ENCODE data around the gene OR51A2. TPM values are rescaled to one million over a fixed set of nuclear protein-coding genes. Genes with fewer than 3 reads are reported as not detected.

The OR51A2 gene
- total and polyA plus RNA-seq, 2 of the 13 experiments (the other 11 are each of a cell fraction or from before 2014, with no cell fraction given): not detected

GRCh38 chr11:4921796-4922195, 33.7 kb downstream of the OR51A2 start:
- H3K9ac ChIP-seq (ENCODE audit: insufficient read depth, low read depth, low read length): no peak overlapping the region
- WGBS (ENCODE audit: low lambda C conversion rate): 0% methylated on average over 1 of the region's 1 CpG
- H3K27me3 ChIP-seq (ENCODE audit: control insufficient read depth in 1 of 2, insufficient read depth in 2 of 2, low read length in 2 of 2): peaks cover 0 to 3% of the 10 kb centered on the region in 2 experiments; a peak in 1 of 5 replicates
- ATAC-seq (no peak), FAIRE-seq (no peak), DNase-seq (ENCODE audit: low spot score) (no peak)
- H3K36me3 ChIP-seq (replicated peaks in 1 of 2; ENCODE audit: control insufficient read depth in 1 of 2, insufficient read depth in 2 of 2, low read length in 2 of 2): no peaks in the 10 kb centered on the region
- in situ Hi-C loops (cut with HindIII; ENCODE audit: extremely low pct_ligation_motif_present, low pct_unique_long_range_greater_than_20kb): no loop called here
- no peaks in the 10 kb centered on the region for H4K20me1 ChIP-seq (ENCODE audit: insufficient read depth, low read length)
- ChIA-PET CTCF (ENCODE audit: low intra/inter-chr PET ratio, low total read pairs) (no interaction called here), POLR2A (no interaction called here)
- no TSS peak for BruUV-seq (replicated peaks)
- H3K4me3 ChIP-seq (replicated peaks in 1 of 3; ENCODE audit: insufficient read depth in 1 of 3, low read depth in 2 of 3, low read length in 3 of 3): no peak overlapping the region
- no peaks in the 10 kb centered on the region for H3K9me3 ChIP-seq (ENCODE audit: low read length)
- H3K4me2 ChIP-seq (ENCODE audit: low read depth, low read length): no peak overlapping the region
- no peaks in the 10 kb centered on the region for H3K79me2 ChIP-seq (ENCODE audit: insufficient read depth, low read length)
- no peak overlapping the region for H3K27ac ChIP-seq (ENCODE audit: extremely low read length, insufficient read depth, low read length)
- H3K4me1 ChIP-seq (ENCODE audit: insufficient read depth, low read length): no peaks in the 10 kb centered on the region
- H2AFZ ChIP-seq (ENCODE audit: low read length): no peak overlapping the region
- intact Hi-C loops (cut with micrococcal nuclease; ENCODE audit: unreplicated experiment): no loop called here
- TF ChIP-seq ZNF724P (CRISPR knock-in tag; IDR thresholded peaks at IDR 0.05; ENCODE audit: borderline replicate concordance) (no peak), ZNF441 (CRISPR knock-in tag; IDR thresholded peaks at IDR 0.05; ENCODE audit: borderline replicate concordance) (no peak), MYC (CRISPR knock-in tag; IDR thresholded peaks at IDR 0.05; ENCODE audit: borderline replicate concordance) (no peak), NR2F6 (IDR thresholded peaks at IDR 0.05) (no peak), NR2F6 (CRISPR knock-in tag; IDR thresholded peaks at IDR 0.05) (no peak), TOE1 (CRISPR knock-in tag; IDR thresholded peaks at IDR 0.05) (no peak), KMT2A (CRISPR knock-in tag; IDR thresholded peaks at IDR 0.05) (no peak), JARID2 (CRISPR knock-in tag; IDR thresholded peaks at IDR 0.05; ENCODE audit: insufficient replicate concordance) (no peak), MED13 (CRISPR knock-in tag; IDR thresholded peaks at IDR 0.05) (no peak), TFDP1 (CRISPR knock-in tag; IDR thresholded peaks at IDR 0.05; ENCODE audit: borderline replicate concordance) (no peak), ZNF451 (CRISPR knock-in tag; IDR thresholded peaks at IDR 0.05) (no peak), ARID3A (IDR thresholded peaks at IDR 0.05; ENCODE audit: low read depth, low read length) (no peak), PBX3 (CRISPR knock-in tag; IDR thresholded peaks at IDR 0.05; ENCODE audit: borderline replicate concordance) (no peak), CBX1 (IDR thresholded peaks at IDR 0.05; ENCODE audit: low read depth) (no peak), ZNF609 (CRISPR knock-in tag; IDR thresholded peaks at IDR 0.05; ENCODE audit: borderline replicate concordance) (no peak)

All from HepG2 (cell line).